ENCODE results near the gene PBX1.

The PBX1 gene

DNA sequence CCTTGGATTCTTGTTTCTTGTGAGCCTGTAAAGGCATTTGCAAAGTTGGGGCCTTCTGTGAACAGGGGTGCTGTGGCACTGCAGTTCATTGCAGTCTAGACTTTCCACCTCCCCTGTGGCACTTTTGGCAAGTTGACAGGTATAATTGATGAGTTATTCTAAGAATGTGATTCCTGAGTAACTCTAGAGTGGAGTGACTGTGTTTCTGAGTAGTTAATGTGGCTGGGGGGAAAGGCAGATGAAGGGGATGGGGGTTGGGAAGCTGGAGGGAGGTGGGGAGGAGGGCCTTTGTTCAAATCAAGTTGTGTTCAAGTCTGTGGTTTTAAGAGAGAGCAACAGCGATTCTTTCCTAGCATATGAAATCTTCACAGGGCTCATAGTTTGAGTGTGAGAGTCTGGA lies 32.9 kb downstream of the PBX1 start:
- Histone ChIP-seq H3K9me3 (replicated peaks; ENCODE audit: insufficient read depth, low read length) (no peaks in the 10 kb centered on the region), H3K9ac (ENCODE audit: low read length) (no peak overlapping the region), H3K27ac (ENCODE audit: low read length) (no peak overlapping the region), H3K27me3 (replicated peaks; ENCODE audit: insufficient read depth, low read length) (no peaks in the 10 kb centered on the region), H3K4me1 (ENCODE audit: low read length) (no peaks in the 10 kb centered on the region), H3K9me2 (replicated peaks; ENCODE audit: insufficient read depth, low read length) (no peaks in the 10 kb centered on the region), H3F3A (ENCODE audit: insufficient read depth, low read length) (no peaks in the 10 kb centered on the region), H3K4me2 (ENCODE audit: low read depth, low read length) (no peak overlapping the region), H3K36me3 (replicated peaks; ENCODE audit: insufficient read depth, low read length) (no peaks in the 10 kb centered on the region), H4K20me1 (ENCODE audit: insufficient read depth, low read length) (no peaks in the 10 kb centered on the region), H3K79me2 (ENCODE audit: low read length) (no peaks in the 10 kb centered on the region), H3K4me3 (ENCODE audit: low read length) (no peak overlapping the region), H2AFZ (ENCODE audit: low read length) (no peak overlapping the region)
- no peak for DNase-seq
- no peak for TF ChIP-seq EZH2 (optimal IDR thresholded peaks at IDR 0.05; ENCODE audit: low read depth, low read length)
- TF ChIP-seq EZH2phosphoT487 (IDR thresholded peaks at IDR 0.05; ENCODE audit: low read length) = no peak
- TF ChIP-seq, protein P1, sequence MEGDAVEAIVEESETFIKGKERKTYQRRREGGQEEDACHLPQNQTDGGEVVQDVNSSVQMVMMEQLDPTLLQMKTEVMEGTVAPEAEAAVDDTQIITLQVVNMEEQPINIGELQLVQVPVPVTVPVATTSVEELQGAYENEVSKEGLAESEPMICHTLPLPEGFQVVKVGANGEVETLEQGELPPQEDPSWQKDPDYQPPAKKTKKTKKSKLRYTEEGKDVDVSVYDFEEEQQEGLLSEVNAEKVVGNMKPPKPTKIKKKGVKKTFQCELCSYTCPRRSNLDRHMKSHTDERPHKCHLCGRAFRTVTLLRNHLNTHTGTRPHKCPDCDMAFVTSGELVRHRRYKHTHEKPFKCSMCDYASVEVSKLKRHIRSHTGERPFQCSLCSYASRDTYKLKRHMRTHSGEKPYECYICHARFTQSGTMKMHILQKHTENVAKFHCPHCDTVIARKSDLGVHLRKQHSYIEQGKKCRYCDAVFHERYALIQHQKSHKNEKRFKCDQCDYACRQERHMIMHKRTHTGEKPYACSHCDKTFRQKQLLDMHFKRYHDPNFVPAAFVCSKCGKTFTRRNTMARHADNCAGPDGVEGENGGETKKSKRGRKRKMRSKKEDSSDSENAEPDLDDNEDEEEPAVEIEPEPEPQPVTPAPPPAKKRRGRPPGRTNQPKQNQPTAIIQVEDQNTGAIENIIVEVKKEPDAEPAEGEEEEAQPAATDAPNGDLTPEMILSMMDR (IDR thresholded peaks at IDR 0.05; ENCODE audit: low read length) = no peak

GRCh38 chr1:164592634-164593033 lies 33.6 kb downstream of the PBX1 start:
- H3K9ac ChIP-seq (ENCODE audit: low read length) = no peak overlapping the region
- H4K20me1 ChIP-seq (ENCODE audit: insufficient read depth, low read length) = no peaks in the 10 kb centered on the region
- H2AFZ ChIP-seq (ENCODE audit: low read length) = no peak overlapping the region
- H3K4me1 ChIP-seq (ENCODE audit: low read length) = no peaks in the 10 kb centered on the region
- H3K27ac ChIP-seq (ENCODE audit: low read length) = no peak overlapping the region
- H3K9me2 ChIP-seq (replicated peaks; ENCODE audit: insufficient read depth, low read length) = no peaks in the 10 kb centered on the region
- H3K4me2 ChIP-seq (ENCODE audit: low read depth, low read length) = no peak overlapping the region
- no peaks in the 10 kb centered on the region for H3K36me3 ChIP-seq (replicated peaks; ENCODE audit: insufficient read depth, low read length)
- no peaks in the 10 kb centered on the region for H3F3A ChIP-seq (ENCODE audit: insufficient read depth, low read length)
- H3K79me2 ChIP-seq (ENCODE audit: low read length) = no peaks in the 10 kb centered on the region
- H3K9me3 ChIP-seq (replicated peaks; ENCODE audit: insufficient read depth, low read length) = no peaks in the 10 kb centered on the region
- no peak for DNase-seq
- H3K27me3 ChIP-seq (replicated peaks; ENCODE audit: insufficient read depth, low read length) = no peaks in the 10 kb centered on the region
- TF ChIP-seq EZH2phosphoT487 (IDR thresholded peaks at IDR 0.05; ENCODE audit: low read length) (no peak), EZH2 (optimal IDR thresholded peaks at IDR 0.05; ENCODE audit: low read depth, low read length) (no peak)
- TF ChIP-seq, protein P1 (IDR thresholded peaks at IDR 0.05; ENCODE audit: low read length) = no peak
- no peak overlapping the region for H3K4me3 ChIP-seq (ENCODE audit: low read length)

GRCh38 chr1:164595212-164595611 lies 36.2 kb downstream of the PBX1 start:
- no peak for TF ChIP-seq EZH2phosphoT487 (IDR thresholded peaks at IDR 0.05; ENCODE audit: low read length)
- TF ChIP-seq EZH2 (optimal IDR thresholded peaks at IDR 0.05; ENCODE audit: low read depth, low read length) = no peak
- TF ChIP-seq, protein P1 (IDR thresholded peaks at IDR 0.05; ENCODE audit: low read length) = no peak

More at GRCh38 chr1:164595212-164595611, 36.2 kb downstream of the PBX1 start:
- H3K9ac ChIP-seq (ENCODE audit: low read length) = no peak overlapping the region
- no peak overlapping the region for H3K4me2 ChIP-seq (ENCODE audit: low read depth, low read length)
- H2AFZ ChIP-seq (ENCODE audit: low read length) = no peak overlapping the region
- H3K27ac ChIP-seq (ENCODE audit: low read length) = no peak overlapping the region
- no peak overlapping the region for H3K4me3 ChIP-seq (ENCODE audit: low read length)
- H3K4me1 ChIP-seq (ENCODE audit: low read length) = no peaks in the 10 kb centered on the region
- no peak for DNase-seq
- H3K9me3 ChIP-seq (replicated peaks; ENCODE audit: insufficient read depth, low read length) = no peaks in the 10 kb centered on the region
- no peaks in the 10 kb centered on the region for H3F3A ChIP-seq (ENCODE audit: insufficient read depth, low read length)
- no peaks in the 10 kb centered on the region for H3K36me3 ChIP-seq (replicated peaks; ENCODE audit: insufficient read depth, low read length)
- H3K9me2 ChIP-seq (replicated peaks; ENCODE audit: insufficient read depth, low read length) = no peaks in the 10 kb centered on the region
- no peaks in the 10 kb centered on the region for H4K20me1 ChIP-seq (ENCODE audit: insufficient read depth, low read length)
- H3K27me3 ChIP-seq (replicated peaks; ENCODE audit: insufficient read depth, low read length) = no peaks in the 10 kb centered on the region
- no peaks in the 10 kb centered on the region for H3K79me2 ChIP-seq (ENCODE audit: low read length)
